Activated CD4-positive, alpha-beta T cell treated with anti-CD3 and anti-CD28 coated beads, Interleukin-2, Interleukin-4, amounts not matched to agents 100 ng/mL and 50 ng/mL, durations not matched to agents 16 hours and 8 hours (primary cell): ENCODE measurements around the gene USP32.
A peak's percentile ranks its signal among the peaks of the same experiment; 100 is the strongest.

Experiments
- DNase-seq: peaks from one replicate; pipeline ENCODE4 v3.0.0-alpha.2; 2020; ENCODE audit warnings: low spot score

The USP32 gene

GRCh38 chr17:60154616-60155426 lies 237.1 kb downstream of the USP32 start:
- no peak for DNase-seq

DNA sequence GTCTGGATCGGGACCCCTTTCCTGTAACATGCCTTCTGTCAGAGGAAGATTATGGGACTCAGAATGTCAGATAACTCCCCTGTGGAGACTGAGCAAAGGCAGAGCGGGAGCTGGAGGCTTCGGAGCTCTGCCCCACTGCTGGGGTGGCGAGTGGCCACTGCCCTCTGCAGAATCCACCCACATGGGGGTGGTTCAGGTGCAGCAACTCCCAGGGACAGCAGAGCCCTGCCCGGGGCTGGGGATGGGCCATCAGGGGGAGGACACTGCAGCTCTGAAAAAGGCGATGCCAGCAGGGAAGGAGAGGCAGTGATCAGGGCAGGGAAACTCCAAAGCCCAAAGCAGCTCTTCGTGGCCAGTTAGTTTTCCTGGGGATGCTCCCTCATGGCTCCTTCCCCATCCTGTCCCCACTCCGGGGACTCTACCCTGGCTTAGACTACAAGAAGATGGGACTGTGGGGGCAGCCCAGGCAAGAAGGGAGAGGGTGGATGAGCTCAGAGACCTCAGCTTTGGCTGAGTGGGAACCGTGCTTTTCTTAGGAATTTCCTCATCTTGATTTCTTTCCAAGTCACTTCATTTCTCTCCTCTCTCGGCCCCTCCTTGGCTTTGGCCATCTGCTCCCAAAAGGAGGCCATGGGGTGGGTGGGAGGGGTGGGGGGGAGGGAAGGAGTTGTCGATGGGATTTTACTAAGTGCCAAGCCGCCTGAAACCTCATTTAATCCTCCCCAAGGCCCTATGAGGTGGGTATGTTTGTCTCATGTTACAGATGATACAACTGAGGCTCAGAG lies 238.1 kb downstream of the USP32 start:
- DNase-seq, result no peak

GRCh38 chr17:60151355-60151754 lies 240.6 kb downstream of the USP32 start:
- DNase-seq, result no peak

DNA sequence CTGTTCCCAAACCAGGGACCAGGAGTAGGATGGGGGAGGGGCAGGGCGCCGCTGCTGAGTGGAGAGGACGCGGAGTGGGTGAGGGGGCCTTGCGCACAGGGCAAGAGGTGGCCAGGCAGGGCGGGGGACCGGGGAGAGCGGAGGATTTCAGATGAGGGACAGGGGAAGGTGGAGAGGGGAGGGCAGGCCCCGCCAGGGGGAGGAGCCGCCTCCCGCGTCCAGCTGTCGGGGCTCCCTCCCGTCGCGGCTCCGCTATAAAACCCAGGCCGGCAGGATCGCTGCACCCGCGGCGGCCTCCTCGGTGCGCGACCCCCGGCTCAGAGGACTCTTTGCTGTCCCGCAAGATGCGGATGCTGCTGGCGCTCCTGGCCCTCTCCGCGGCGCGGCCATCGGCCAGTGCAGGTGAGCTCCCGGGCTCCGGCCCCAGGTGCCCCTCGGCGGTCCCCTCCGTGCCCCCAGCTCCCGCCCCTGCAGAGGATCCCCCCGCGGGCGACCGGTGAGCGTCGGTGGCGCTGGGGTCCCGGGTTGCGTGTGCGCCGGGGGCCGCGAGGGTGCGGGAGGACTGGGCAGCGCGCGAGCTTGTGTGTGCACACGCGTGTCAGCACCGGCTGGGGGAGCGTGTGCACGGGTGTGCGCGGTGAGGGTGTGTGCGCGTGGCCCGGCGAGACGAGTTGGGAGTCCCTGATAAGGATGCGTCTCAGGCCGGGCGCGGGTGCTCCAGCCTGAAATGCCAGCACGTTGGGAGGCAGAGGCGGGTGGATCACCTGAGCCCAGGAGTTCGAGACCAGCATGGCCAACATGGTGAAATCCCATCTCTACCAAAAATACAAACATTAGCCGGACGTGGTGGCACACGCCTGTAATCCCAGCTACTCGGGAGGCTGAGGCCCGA lies 242.0 kb downstream of the USP32 start, which contains the start of gene CA4:
CA4 (plus strand) TSS at position 283 of the 892 bp plus-strand sequence; CDS start at position 345, 62 bp downstream.
- DNase-seq, result no peak

- no peak for DNase-seq
Measured at GRCh38 chr17:60148373-60148772, 243.6 kb downstream of the USP32 start.

DNA sequence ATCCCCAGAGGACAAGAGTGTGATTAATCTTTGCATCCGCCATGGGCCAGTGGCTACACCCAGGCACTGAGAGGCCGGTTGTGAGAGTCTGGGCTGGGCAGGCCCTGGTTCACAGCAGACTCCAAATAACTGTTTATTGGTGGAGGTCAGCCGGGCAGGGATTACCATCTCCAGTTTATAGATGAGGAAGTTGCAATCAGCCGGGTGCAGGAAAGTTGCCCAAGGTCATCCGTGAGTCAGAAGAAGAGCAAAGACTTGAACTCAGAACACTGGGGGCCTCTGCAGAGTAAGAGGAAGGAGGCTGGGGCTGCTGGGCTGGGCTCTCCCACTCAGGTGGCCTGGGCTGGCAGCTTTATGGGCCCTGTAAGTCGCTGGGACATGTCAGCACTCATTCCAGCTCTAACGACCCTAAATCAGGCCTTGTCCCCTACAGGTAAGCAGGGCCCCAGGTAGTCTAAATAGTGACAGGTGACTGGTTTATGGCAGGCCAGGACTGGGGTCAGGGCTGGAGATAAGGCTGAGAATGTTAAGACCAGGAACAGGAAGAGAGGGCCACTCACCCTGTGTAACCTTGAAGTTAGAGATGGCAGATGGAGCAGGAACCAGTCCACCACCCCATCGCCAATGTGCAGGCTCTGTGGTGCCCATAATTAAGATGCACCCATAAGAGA lies 244.2 kb downstream of the USP32 start:
- DNase-seq, result no peak

GRCh38 chr17:60146206-60146605 lies 245.7 kb downstream of the USP32 start:
- DNase-seq, result no peak

- DNase-seq, result no peak
Measured at GRCh38 chr17:60145006-60145935, 246.7 kb downstream of the USP32 start.

- DNase-seq, result peak; percentile 85
Measured at GRCh38 chr17:60142872-60143499, 248.9 kb downstream of the USP32 start.

DNA sequence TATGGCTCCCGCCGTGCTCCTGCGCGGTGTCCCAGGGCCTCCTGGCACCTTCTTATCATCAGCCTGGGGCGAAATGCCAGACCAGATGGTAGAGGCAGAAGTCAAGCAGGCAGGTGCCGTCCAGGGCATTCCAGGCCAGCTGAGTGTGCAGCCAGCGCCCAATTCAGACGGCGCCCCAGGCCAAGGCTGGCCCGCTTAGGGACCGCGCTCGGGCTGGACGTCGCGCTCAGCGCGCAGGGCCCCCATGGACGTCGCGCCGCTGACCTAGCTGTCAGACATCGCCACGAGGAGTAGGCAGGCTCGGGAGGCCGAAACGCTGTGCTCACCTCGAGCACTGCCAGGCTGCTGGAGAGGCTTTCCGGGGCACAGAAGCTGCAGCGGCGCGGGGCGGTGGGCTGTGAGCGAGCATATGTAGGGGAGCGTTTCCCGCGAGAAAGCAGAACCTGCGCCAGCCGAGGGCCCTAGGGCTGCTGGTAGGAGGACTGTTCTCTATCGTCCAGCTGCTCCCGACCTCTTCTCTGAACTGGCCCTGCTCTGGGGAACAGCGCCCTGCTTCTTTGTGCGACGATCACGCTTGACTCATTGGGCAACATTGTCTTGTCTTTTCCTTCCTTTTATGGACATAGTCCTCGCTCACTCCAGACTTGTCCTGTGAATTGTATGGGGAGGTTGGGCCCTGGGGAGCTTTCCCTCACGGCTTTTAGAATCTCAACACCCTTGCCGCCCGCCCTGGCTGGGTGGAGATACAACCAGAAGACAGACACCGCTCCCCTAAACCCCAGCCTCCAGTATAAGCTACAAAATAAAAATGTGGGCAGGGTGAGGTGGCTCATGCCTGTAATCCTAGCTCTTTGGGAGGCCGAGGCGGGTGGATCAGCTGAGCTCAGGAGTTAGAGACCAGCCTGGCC lies 250.6 kb downstream of the USP32 start:
- DNase-seq, result no peak

GRCh38 chr17:60139438-60140285 lies 252.3 kb downstream of the USP32 start:
- peak; percentile 53 for DNase-seq

DNA sequence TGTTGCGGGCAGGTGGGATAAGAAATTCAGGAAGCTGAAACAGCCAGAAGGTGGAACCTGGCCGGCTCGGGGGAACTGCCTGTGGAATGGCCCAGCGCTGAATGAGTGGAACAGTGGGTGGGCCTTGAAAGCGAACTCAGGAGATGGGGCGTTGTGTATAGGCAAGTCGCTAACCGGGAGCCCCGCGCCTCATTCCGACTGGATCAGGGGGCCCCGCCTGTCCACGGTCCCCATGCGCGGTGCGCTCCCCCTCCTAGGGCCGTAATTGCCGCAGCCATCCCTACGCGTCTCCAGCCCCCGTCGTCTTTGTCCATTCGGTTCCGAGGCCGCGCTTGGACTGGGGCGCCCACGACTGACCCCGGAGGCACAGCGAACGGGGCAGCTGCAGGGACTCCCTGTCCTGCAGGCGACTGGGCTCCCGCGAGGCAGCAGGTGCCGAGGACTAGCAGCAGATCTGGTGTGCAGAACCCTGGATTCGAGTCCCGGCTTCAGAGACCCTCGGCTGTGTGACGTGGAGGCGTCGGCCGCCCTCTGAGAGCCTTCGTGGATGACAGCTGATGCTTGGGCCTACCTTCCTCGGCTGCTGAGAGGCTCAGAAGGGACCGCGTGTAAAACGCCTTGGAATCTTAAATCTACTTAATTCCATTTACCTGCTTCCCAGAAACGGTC lies 253.0 kb downstream of the USP32 start:
- no peak for DNase-seq

DNA sequence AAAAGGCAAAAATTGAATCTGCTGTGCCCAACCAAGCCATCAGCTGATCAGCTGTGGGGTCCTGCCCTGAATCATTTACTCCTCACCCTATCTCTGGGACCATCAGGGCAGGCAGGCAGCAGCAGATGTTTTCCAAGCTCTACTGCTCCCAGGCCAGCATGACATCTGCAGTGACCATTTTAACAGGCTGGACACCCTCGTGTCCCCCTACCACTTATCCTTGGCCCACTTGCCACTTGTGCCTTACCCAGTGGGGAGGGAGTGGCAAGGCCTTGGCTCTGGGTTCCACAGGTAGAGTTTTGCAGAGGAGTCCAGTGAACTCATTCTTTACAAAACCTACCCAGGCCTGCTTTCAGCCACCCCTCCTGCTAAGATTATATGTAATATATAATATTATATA lies 254.2 kb downstream of the USP32 start:
- DNase-seq, result no peak

DNA sequence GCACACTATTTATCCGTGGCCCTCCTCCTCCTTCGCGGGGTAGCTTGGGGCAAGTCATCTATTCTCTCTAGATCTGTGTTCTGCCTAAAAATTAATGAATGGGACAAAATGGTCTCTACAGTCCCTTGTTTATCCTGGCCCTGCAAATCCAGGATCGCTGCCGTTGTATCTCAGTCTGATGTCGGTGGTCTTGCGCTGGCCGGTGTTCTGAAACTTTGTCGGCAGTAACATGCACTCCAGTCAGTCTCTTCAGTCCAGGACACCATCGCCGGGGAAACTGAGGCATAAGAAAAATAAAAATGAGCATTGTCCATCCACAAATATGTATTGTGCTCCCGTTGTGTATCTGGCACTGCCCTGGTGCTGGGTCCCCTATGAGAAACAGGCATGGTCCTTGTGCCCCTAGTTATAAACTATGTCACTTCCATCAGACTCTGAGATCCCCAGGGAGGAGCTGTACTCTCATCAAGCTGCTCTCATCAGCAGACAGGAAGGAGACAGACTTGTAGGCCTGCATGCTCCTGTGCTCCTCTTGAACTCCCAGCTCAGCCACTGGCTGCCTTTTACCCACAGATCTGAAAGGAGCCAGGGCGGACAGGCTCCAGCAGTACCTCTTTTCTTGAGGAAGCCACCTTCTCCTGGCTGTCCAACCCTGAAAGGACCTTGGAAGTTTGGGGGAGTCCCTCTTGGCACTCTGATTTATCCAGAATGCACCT lies 255.8 kb downstream of the USP32 start:
- DNase-seq, result no peak

DNA sequence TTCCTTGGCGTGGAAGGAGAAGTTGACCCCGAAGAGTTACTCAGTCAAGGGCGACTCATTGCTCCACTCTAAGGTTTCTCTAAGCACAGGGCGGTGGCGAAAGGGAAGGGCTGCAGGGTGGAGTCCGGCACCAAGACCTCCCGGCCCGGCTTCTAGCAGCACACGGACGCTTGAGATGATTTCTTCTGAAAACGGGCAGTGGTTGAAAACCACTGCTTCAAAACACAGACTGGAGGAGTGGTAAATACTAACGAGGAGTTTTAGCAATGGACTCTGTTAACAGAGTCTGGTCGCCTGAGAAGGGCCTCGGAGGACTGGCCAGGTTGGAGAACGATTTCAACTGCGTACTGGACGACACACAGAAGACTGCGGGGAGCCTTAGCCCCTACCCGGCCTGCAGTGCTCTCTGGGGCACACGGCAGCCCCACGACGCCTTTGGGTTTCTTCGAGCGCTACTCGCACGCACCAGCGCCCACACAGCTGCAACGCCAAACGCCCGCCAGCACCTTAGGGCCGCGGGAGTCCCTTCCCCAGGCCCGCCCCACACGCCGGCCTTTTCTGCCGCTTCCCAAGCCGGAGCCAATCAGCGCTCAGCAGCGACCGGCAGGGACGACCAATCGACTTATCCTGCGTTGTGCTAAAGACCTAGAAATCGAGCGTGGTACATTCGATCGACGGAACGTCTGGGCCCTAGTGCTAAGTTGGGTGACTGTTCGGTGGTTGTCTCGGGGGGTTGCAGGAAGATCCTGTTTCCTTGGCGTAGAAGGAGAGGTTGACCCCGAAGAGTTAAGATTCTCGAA lies 256.6 kb downstream of the USP32 start:
- DNase-seq, result peak; percentile 92
